Neural cell (in vitro differentiated cells): ENCODE data around the gene VIPR1.

Experiments
- CTCF ChIP-seq: fragments of 450-650 bp; IDR thresholded peaks from 2 replicates; pipeline ENCODE4 v1.5.1; 2014; ENCODE audit warnings: antibody characterized with exemption, mild to moderate bottlenecking, moderate library complexity; ENCODE audit not compliant: poor library complexity, severe bottlenecking
- EP300 ChIP-seq: fragments of 450-650 bp; conservative IDR thresholded peaks from 2 replicates; pipeline ENCODE4 v1.6.1; 2014; ENCODE audit warnings: antibody characterized with exemption, mild to moderate bottlenecking, moderate library complexity; ENCODE audit not compliant: poor library complexity, severe bottlenecking
- MXI1 ChIP-seq: fragments of 450-650 bp; conservative IDR thresholded peaks from 2 replicates; pipeline ENCODE4 v1.6.1; 2014; ENCODE audit warnings: antibody characterized with exemption, mild to moderate bottlenecking; ENCODE audit not compliant: poor library complexity, severe bottlenecking
- POLR2AphosphoS5 ChIP-seq: IDR thresholded peaks from 2 replicates; pipeline ENCODE4 v1.6.1; 2012
- RAD21 ChIP-seq: fragments of 450-650 bp; conservative IDR thresholded peaks from 2 replicates; pipeline ENCODE4 v1.6.1; 2014; ENCODE audit warnings: antibody characterized with exemption, mild to moderate bottlenecking, moderate library complexity

- TF ChIP-seq CTCF = peak; percentile 6
- no peak for TF ChIP-seq RAD21
- TF ChIP-seq EP300 = no peak
- TF ChIP-seq POLR2AphosphoS5 = no peak
- TF ChIP-seq MXI1 = no peak
Observed at GRCh38 chr3:42582474-42583070, 80.1 kb downstream of the VIPR1 start.
